Heart left ventricle (tissue), 13 donors: Measurements from ENCODE around the gene TBC1D22B.

ENCODE experiments used
- POLR2A ChIP-seq, 2 donors: fragments of 450-650 bp; IDR thresholded peaks; one replicate each; pipeline ENCODE4 v1.6.1; 2017; ENCODE audit warnings: antibody characterized with exemption in 2 of 2, mild to moderate bottlenecking in 2 of 2, moderate library complexity in 2 of 2
- TF ChIP-seq, protein P1 (sequence below), 12 donors: fragments of 200-600 bp; sonication (generic) in 4 of 12; IDR thresholded peaks; one replicate each; pipeline versions ENCODE4 v1.5.0 to v1.8.0; 2018 to 2022; ENCODE audit warnings: antibody characterized with exemption in 12 of 12, mild to moderate bottlenecking in 5 of 12
- donor health status: ischemic (EF 13 %, LVEDD 7.1; RV severe dilation, severe dysfunction).
- donor health status: DM: no; HTN: yes; CAD: no.
- donor health status: DM: no; HTN: no; CAD: no.
- donor health status: ischemic (EF 25% LVEDD 6.9; RV normal size, moderate dysfunction).
- donor health status: ischemic (EF 25% LVEDD 5.7; RV mildly dilated, moderate dysfunction).
- donor health status: ischemic (EF 35%, LVEDD 5.7; RV mildly dilated, moderate dysfunction).
- donor health status: nonischemic (EF 11% LVEDD 7.7; RV severe dilation, severe dysfunction).
- donor health status: DM: yes; HTN: yes; CAD: no.
- donor health status: PGD.
- donor health status: ischemic (EF 29% LVEDD 5.4; RV normal size, mild dysfunction).
- donor health status: nonischemic (EF 23%, LVEDD 6.1; RV moderate dilation, normal function).

- TF ChIP-seq, protein P1, sequence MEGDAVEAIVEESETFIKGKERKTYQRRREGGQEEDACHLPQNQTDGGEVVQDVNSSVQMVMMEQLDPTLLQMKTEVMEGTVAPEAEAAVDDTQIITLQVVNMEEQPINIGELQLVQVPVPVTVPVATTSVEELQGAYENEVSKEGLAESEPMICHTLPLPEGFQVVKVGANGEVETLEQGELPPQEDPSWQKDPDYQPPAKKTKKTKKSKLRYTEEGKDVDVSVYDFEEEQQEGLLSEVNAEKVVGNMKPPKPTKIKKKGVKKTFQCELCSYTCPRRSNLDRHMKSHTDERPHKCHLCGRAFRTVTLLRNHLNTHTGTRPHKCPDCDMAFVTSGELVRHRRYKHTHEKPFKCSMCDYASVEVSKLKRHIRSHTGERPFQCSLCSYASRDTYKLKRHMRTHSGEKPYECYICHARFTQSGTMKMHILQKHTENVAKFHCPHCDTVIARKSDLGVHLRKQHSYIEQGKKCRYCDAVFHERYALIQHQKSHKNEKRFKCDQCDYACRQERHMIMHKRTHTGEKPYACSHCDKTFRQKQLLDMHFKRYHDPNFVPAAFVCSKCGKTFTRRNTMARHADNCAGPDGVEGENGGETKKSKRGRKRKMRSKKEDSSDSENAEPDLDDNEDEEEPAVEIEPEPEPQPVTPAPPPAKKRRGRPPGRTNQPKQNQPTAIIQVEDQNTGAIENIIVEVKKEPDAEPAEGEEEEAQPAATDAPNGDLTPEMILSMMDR (IDR thresholded peaks at IDR 0.05): no peak
- no peak for TF ChIP-seq POLR2A (IDR thresholded peaks at IDR 0.05)
Observed at GRCh38 chr6:37323580-37323979, 66.0 kb downstream of the TBC1D22B start.
